Endothelial cell of umbilical vein (primary cell): ENCODE data around the gene RGS9. TPM values are rescaled to one million over a fixed set of nuclear protein-coding genes. Genes with fewer than 3 reads are reported as not detected.
A peak's percentile ranks its signal among the peaks of the same experiment; 100 is the strongest.

ENCODE experiments used
- BruUV-seq: library from RNA; stranded (reverse); fragments of 400-500 nt; replicated peaks from 2 replicates; lab custom pipeline; 2021; lab: Mats Ljungman, UMichigan
- CTCF ChIA-PET: fragments of 300-600, 350-600 bp; sonication (Branson Sonifier 250); formaldehyde crosslinking; loops from one replicate; lab custom pipeline; 2021; ENCODE audit warnings: antibody characterized with exemption, inconsistent platforms; lab: Charles Lee
- POLR2A ChIA-PET: fragments of 300-600, 350-600 bp; sonication (Branson Sonifier 250); formaldehyde crosslinking; loops from one replicate; lab custom pipeline; 2021; ENCODE audit warnings: antibody characterized with exemption, inconsistent platforms; lab: Charles Lee
- DNase-seq: peaks from one replicate; pipeline ENCODE4 v3.0.0-alpha.2; 2011; ENCODE audit warnings: low read depth, low spot score
- FAIRE-seq: peaks from 2 replicates; lab custom pipeline; 2011; peaks lifted over from hg19 to GRCh38; lab: Jason Lieb, UNC
- H2AFZ ChIP-seq: 2 replicates; pipeline ENCODE4 v1.6.0; 2012; ENCODE audit warnings: low read depth, low read length, control low read depth, inconsistent platforms
- H3K27ac ChIP-seq: 2 replicates; pipeline ENCODE4 v1.5.1; 2011; ENCODE audit warnings: low read depth, mild to moderate bottlenecking, control low read depth, low read length, moderate library complexity; ENCODE audit not compliant: insufficient read depth
- H3K27me3 ChIP-seq, 2 experiments: 2 replicates each; pipeline versions ENCODE4 v1.6.0 to v1.6.1; 2011; ENCODE audit warnings: low read length in 2 of 2, mixed read lengths in 1 of 2; ENCODE audit not compliant: control insufficient read depth in 2 of 2, insufficient read depth in 2 of 2
- H3K36me3 ChIP-seq, 2 experiments: 2 replicates in 1 of 2; 3 replicates in 1 of 2; pipeline ENCODE4 v1.5.1; 2011; ENCODE audit warnings: low read length in 2 of 2, mild to moderate bottlenecking in 1 of 2, moderate library complexity in 1 of 2; ENCODE audit not compliant: control insufficient read depth in 2 of 2, insufficient read depth in 2 of 2; ENCODE audit errors: extremely low read depth in 1 of 2
- H3K4me1 ChIP-seq: 3 replicates; pipeline ENCODE4 v1.5.1; 2011; ENCODE audit warnings: mild to moderate bottlenecking, low read length; ENCODE audit not compliant: control insufficient read depth, insufficient read depth; ENCODE audit errors: extremely low read depth
- H3K4me2 ChIP-seq: 2 replicates; pipeline ENCODE4 v1.6.1; 2011; ENCODE audit warnings: low read length, control low read depth, mixed read lengths; ENCODE audit not compliant: insufficient read depth
- H3K4me3 ChIP-seq, 3 experiments: fragments of 200-600 bp in 1 of 3; sonication (generic), shearing (Covaris generic) in 1 of 3; replicated peaks in 1 of 3; 2 replicates each; pipeline ENCODE4 v1.5.1; 2011 to 2016; ENCODE audit warnings: control low read depth in 3 of 3, low read length in 3 of 3, mild to moderate bottlenecking in 2 of 3, inconsistent platforms in 1 of 3, low read depth in 1 of 3, moderate library complexity in 1 of 3; ENCODE audit not compliant: insufficient read depth in 1 of 3
- H3K79me2 ChIP-seq: 2 replicates; pipeline ENCODE4 v1.6.0; 2012; ENCODE audit warnings: low read length, inconsistent platforms; ENCODE audit not compliant: control insufficient read depth, insufficient read depth
- H3K9ac ChIP-seq: replicated peaks from 2 replicates; pipeline ENCODE3; 2011; ENCODE audit warnings: low read length, control low read depth; ENCODE audit not compliant: insufficient read depth; ENCODE audit errors: extremely low read depth
- H3K9me1 ChIP-seq: replicated peaks from 3 replicates; pipeline ENCODE4 v1.6.0; 2011; ENCODE audit warnings: mild to moderate bottlenecking, low read length; ENCODE audit not compliant: control insufficient read depth, insufficient read depth; ENCODE audit errors: extremely low read depth
- H3K9me3 ChIP-seq: replicated peaks from 2 replicates; pipeline ENCODE4 v1.5.1; 2012; ENCODE audit warnings: low read length, inconsistent platforms; ENCODE audit not compliant: control insufficient read depth, insufficient read depth
- H4K20me1 ChIP-seq: replicated peaks from 2 replicates; pipeline ENCODE3; 2011; ENCODE audit warnings: mild to moderate bottlenecking, low read length; ENCODE audit not compliant: control insufficient read depth, insufficient read depth; ENCODE audit errors: extremely low read depth
- EZH2 ChIP-seq: IDR thresholded peaks from 2 replicates; pipeline ENCODE4 v1.6.1; 2012; ENCODE audit warnings: borderline replicate concordance, low read depth, mild to moderate bottlenecking, moderate library complexity, low read length, inconsistent platforms; ENCODE audit not compliant: severe bottlenecking
- FOS ChIP-seq: IDR thresholded peaks from 2 replicates; pipeline ENCODE4 v1.6.1; 2011; ENCODE audit warnings: mild to moderate bottlenecking, low read length, moderate library complexity, borderline replicate concordance; ENCODE audit not compliant: insufficient read depth
- JUN ChIP-seq: IDR thresholded peaks from 2 replicates; pipeline ENCODE4 v1.6.1; 2011; ENCODE audit warnings: borderline replicate concordance, low read depth; ENCODE audit not compliant: insufficient read length, insufficient read depth
- MAX ChIP-seq: IDR thresholded peaks from 2 replicates; pipeline ENCODE4 v1.6.1; 2011; ENCODE audit not compliant: insufficient read depth, insufficient read length
- POLR2AphosphoS5 ChIP-seq: IDR thresholded peaks from 2 replicates; pipeline ENCODE4 v1.6.1; 2012; ENCODE audit warnings: low read depth, mild to moderate bottlenecking, control low read depth, low read length, moderate library complexity; ENCODE audit not compliant: insufficient read depth
- dilution Hi-C: fragments of 300-500 bp; cut with MboI; formaldehyde crosslinking; loops from one replicate; pipeline ENCODE4 v1.15.0; 2019; ENCODE audit warnings: low sequenced_read_pairs; ENCODE audit not compliant: extremely low pct_ligation_motif_present
- intact Hi-C: fragments of 100-400 bp; cut with micrococcal nuclease; formaldehyde crosslinking; loops from one replicate; pipeline ENCODE4 v1.10.0; 2022
- polyA plus RNA-seq, 4 experiments: library from polyadenylated mRNA; depleted of rRNA in 3 of 4; stranded (reverse) in 3 of 4; unstranded in 1 of 4; fragments of >200 nt; gene quantifications; 2 replicates each; pipeline versions ENCODE4 v1.2.1 to v1.2.3, GENCODE V29; 2011 to 2012; ENCODE audit warnings: missing spikeins in 1 of 4
- total RNA-seq: library from RNA; stranded (reverse); gene quantifications from 2 replicates; pipeline ENCODE4 v1.2.3, GENCODE V29; 2021

The RGS9 gene
- total and polyA plus RNA-seq, 2 donors (not counting 3 experiments of a cell fraction or from before 2014, with no cell fraction given): 0.61 to 1.4 TPM

GRCh38 chr17:65191811-65192740, 54.9 kb downstream of the RGS9 start:
- H3K4me1 ChIP-seq: peaks cover 12% of the 10 kb centered on the region
- no peaks in the 10 kb centered on the region for H3K79me2 ChIP-seq
- BruUV-seq: no TSS peak
- H3K36me3 ChIP-seq: no peaks in the 10 kb centered on the region
- POLR2A ChIA-PET: no interaction called here
- no peaks in the 10 kb centered on the region for H4K20me1 ChIP-seq
- peaks cover 0 to 3% of the 10 kb centered on the region in 2 experiments for H3K27me3 ChIP-seq
- H3K9me1 ChIP-seq: no peaks in the 10 kb centered on the region
- dilution Hi-C loops (no loop called here), intact Hi-C loops (loop anchor here (5.0 kb wide), 1 partner anchor 35 kb away; no protein-coding TSS in a partner anchor)
- no peaks in the 10 kb centered on the region for H3K9me3 ChIP-seq
- CTCF ChIA-PET: interaction anchor here (0.6 to 2.8 kb wide), 8 partner anchors 8 to 217 kb away, joined by 3 to 8 read pairs (median 4); partner anchors contain the start of gene RGS9
- peak overlapping the region; percentile 75 for H3K27ac ChIP-seq
- FAIRE-seq (peak; percentile 96), DNase-seq (peak; percentile 62)
- TF ChIP-seq POLR2AphosphoS5 (peak; percentile 34), MAX (no peak), EZH2 (no peak), FOS (peak; percentile 90), JUN (peak; percentile 65)
- H3K9ac ChIP-seq: no peak overlapping the region
- no peak overlapping the region for H2AFZ ChIP-seq
- H3K4me2 ChIP-seq: peak overlapping the region; percentile 64
- H3K4me3 ChIP-seq: no peak overlapping the region
